HG03103 (cell line): Measurements from ENCODE around the gene NCS1.

Source experiments
- ATAC-seq: cut with Tn5 transposase; IDR thresholded peaks from one replicate; pipeline ENCODE4 v1.9.1; 2021; ENCODE audit warnings: low read depth; ENCODE audit not compliant: unreplicated experiment

NCS1 gene

DNA sequence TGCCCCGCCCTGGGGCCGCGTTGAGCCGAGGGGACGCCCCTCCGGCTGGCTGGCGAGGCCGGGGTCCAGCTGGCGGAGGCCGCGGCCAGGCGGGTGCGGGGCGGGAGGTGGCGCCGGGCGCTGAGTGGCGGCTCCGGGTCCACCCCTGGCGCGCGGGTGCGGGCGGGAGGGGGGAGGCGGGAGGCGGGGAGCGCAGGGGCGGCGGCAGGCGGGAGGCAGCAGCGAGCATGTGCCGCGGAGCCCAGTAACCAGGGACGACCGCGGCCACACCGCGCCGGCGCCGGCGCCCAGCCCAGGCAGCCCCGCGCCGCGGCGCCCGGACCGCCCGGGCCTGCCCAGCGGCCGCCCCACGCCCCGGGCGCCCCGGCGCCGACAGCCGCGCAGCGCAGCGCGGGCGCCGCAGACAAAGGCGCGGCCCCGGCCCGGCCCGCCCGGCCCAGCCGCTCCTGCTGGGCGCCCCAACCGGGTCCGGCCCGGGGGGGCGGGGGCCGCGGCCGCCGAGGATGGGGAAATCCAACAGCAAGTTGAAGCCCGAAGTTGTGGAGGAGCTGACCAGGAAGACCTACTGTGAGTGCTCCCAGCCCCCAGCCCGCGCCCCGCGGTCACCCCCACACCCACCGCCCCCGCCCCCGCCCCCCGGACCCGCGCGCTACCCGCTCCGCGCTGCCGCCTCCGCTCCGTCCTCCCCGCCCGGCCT, at the start of gene NCS1:
Gene NCS1, plus strand, starts transcription at position 244 of the 697 bp plus-strand sequence. Its CDS starts 260 bp downstream, at position 504.
- ATAC-seq = no peak

DNA sequence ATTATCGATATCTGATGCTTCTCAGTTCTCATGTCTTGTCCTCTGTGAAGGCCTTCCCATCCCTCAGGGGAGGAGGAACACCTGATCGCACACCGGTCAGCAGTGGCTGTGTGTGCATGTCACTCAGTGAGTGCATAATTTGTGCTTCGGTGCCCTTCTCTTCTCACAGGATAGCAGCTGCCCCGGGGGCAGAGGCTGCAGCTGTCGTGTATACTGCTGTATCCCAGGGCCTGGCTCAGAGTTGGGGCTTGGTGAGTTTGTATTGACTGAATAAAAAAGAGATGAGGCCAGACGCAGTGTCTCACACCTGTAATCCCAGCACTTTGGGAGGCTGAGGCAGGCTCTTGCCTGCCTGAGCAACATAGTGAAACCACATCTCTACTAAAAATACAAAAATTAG, 49.7 kb upstream of the NCS1 start:
- no peak for ATAC-seq

DNA sequence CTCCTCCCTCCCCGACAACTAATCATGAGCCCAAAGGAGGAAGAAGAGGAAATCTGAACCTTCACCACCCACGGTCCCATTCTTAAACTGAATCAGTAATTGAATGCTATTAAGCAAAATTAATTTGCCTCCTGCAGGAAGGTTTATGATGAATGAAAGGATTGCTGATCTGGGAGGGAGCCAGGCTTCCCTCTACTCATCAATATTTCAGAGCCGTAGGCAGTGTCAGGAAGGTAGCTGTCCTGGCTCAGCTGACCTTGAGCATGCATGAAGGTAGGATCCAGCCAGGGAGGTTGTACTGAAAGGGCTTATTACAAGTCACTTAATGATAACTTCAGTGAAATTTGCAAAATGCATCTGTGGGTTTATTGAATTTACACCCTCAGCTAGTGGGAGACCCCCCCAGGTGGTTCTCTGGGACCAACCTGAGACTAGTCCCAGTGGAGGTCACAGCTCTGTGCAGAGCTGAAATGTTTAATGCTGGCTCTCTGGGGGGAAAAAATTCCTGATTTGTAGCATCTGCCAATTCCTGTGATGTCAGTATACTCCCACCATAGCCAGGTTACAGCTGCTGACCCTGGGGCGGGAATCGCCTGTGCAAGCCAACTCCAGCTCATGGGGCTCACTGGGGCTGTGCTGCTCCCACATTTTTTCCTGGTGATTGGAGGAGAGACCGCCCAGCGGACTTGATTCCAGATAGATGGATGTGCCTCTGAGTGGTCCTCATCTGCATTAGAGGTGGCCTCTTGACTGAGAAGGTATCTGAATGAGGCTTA, 47.9 kb upstream of the NCS1 start:
- ATAC-seq = no peak

DNA sequence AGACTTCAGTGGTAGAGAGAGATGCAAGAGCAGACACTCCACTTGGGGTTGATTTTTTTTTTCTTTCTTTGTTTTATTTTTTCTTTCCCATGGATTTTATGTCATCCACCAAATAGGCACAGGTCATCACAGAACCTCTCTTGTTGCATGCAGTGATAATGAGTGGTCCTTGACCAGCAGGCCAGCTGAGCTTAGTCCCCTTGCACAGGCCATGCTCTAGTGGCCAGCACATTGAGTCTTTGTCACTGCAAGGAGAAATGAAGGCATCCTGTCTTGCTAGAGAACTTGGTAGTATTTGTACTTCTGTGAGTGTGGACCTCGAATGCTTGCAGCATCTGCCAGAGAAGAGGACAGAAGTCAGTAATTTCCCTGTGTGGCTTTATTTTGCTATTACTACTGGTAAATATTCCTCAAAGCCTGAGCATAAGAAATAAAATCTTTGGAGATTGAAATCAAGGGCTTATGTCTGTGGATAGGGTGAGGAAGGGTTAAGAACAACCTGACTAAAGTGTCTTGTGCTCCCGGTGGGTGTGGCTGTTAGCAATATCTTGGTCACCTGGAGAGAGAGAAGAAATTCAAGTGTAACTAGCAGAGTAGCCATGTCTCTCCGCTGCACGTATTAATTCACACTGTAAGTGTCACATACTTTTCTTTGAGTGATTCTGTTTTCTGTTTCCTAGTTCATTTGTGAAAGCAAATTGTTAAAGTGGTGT, 45.3 kb upstream of the NCS1 start:
- ATAC-seq = no peak

DNA sequence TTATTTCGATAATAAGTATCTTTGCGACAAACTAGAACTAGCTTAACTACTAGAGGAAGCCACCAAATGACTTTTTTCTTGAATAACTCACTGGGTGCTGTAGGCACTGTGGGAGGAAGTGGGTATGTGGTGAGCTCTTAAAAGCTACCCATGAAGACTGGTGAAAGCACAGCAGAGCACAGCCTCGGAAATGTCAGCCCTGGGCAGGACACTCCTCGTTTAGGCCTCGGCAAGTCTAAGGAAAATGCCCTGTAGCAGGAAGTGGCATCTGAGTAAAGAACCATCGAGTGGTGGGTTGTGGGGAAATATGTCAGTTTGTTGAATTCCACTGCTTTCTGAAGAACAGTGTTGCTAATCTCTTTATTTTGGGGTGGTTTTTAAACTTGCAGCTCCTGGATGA, 44.0 kb upstream of the NCS1 start:
- ATAC-seq = peak; percentile 31

DNA sequence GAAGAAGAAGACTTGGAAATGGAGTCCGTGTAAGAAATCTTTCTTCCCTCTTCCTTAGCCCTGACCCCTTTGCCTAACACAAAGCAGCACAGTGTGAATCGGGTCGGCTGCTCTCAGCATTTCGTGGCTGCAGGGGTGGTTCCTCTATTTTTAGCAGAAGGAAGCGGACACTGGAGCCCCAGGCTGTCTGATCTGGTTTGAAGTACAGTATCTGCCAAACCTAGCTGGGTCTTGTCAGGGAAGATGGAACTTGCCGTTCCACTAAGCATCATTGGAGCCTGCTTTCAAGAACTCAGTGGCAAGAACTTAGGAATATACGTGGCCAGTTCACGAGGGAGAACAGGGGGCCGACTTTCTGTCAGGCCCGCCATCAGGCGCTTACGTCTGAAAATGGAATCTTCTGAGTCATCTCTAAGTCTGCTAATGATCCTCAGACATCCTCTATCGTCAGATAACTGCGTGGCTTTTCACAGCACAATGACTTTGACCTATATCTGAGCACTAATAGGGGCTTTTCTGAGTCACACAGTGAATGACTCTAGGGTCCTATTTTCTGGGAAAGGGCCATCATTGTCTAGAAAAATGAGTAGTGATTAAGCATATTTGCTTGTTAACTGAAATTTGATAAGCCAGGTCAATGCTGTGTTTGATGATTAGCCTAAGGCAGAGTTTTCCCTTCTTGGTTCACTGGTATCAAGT, 43.3 kb upstream of the NCS1 start:
- peak; percentile 61 for ATAC-seq

DNA sequence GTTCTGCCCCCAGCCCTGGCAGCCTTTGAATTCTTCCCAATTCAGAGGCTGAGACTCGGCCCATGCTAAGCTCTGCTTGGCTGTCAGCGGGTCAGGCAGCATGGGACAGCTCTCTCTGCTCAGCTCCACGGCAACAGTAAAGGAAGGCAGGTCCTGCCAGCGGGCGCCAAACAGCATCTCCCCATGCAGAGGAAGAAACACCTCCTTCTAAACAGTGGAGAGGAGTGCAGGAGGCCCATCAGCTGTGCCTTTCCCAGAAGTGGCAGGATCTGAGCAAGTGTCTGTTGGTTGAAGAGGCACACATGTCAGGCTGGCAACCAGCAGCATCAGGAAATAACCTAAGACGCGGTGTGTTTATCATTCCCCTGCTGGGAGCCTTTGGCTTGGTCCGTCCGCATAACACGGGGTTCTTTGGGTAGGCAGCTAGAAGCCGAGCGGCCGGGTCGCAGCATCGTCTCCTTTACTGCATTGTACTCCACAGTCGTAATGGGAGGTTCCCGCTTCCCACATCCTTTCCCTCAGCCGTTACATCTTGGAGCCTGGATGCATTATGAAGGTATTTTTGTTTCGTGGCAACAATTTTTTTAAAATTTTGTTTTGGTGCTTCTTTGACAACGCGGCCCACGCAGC, 42.7 kb upstream of the NCS1 start:
- no peak for ATAC-seq

DNA sequence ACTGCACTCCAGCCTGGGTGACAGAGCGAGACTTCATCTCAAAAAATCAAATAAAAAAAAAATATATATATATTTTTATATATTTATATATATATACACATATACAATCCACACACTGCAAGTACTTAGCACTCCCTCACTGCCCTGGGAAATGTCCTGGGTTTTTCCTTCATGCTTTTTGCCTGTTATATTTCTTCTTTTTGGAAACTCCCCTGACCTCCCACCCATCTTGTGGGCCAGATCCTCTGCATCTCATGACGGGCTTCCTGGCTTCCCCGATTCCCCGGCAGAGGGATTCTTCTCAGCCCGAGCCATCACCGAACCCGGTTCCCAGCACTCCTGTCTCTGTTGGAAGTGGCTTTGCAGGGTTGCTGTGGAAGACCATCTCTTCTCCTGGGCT, 39.5 kb upstream of the NCS1 start:
- no peak for ATAC-seq

DNA sequence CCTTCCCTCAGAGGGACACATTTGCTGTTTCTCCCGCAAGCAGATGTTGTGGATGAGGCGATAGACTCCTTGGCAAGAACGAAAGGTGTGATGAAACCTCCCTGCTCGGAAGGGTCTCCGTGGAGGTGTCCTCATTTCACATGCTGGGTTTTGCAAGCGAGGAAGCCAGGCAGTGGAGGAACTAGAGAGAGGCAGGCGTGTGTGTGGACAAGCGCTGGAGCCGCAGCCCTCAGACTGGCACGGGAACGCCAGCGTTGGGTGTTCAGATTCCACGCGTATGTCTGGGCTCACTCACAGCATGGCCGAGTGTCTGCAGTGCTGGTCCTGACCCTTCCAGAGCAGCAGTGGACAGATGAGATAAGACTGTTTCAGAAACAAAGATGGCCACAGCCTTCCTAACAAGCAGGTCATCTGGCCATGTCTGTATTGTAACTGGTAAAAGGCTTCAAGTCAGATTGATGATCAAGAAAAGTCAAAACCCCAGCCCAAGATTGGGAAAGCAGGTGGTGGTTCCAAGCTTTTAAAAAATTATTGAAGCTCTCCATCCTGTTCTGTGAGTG, 35.0 kb upstream of the NCS1 start:
- ATAC-seq = no peak

DNA sequence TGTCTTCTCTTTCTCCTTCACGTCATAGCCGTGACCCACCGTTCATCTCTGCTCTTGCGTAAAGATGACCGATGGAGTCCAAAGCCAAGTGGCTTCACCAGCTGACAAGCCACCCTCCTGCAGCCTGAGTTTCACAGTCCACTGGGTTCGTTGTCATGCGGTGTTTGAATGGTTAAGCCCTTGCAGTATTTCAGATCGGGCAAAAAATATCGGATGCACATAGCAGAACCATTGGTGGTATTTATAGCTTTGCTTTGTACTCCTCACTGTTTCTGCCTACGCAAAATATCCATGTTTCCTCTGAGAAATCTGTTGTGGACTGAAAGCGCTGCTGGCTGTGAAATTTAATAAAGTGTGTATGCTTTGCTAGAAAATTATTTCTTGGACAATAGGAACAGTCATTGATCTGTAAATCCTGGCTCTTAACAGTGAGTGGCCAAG, 34.5 kb upstream of the NCS1 start:
- no peak for ATAC-seq

DNA sequence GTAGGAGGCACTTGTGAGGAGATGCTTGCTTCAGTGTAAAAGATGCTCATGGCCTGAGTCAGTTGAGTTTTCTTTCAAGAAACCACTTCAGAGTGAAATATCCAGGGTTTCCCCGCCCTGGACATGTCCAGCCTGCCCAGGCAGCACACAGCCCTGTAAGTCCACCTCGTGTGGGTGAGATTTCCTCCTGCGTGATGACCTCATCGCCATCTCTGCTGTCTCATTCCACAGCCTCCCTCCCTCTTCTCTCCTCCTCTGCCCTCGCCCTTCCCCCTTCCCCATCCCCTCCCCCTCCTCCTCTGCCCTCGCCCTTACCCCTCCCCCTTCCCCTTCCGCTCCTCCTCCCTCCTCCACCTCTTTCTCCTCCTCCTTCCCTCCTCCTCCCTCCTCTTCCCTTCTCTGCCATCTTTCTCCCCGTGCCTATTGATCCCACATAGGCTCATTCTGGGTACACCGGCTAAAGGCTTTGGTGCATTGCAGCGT, 34.0 kb upstream of the NCS1 start:
- ATAC-seq = no peak

DNA sequence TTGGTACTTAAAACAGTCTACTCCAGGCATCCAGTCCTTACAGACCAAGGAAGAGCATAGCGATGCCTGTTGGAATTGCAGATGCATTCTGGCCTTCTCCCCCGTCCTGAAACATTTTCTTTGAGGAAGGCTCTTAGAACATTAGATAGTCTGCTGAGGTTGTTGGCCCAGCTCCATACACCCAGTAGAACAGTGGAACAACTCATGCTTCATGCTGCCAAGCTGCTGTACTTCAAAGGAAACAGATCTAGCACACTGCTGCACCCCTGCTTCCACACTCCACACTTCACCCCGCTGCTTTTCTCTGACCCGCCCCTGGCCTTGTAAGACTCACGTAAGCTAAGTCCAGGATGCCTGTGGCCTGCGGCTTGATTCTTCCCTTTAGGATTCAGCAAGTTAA, 33.4 kb upstream of the NCS1 start:
- ATAC-seq = no peak

DNA sequence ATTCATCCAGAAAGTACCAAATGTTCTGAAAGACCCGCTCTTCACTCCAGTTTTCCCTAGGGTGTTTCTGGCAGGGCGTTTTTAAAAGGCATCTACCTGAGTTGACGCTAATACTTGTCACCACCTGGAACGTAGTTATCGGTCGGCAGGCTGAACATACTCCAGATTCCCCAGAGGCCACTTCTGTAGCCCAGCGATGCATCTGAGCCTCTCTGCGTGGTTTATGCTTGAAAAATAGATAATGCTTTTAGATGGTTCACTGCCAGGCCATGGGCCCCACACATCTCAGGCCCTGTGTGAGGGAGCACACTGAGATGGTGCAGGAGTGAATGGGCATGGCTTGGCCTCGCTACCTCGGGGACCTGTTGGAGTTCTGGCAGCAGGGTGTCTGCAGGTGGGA, 33.0 kb upstream of the NCS1 start:
- no peak for ATAC-seq

DNA sequence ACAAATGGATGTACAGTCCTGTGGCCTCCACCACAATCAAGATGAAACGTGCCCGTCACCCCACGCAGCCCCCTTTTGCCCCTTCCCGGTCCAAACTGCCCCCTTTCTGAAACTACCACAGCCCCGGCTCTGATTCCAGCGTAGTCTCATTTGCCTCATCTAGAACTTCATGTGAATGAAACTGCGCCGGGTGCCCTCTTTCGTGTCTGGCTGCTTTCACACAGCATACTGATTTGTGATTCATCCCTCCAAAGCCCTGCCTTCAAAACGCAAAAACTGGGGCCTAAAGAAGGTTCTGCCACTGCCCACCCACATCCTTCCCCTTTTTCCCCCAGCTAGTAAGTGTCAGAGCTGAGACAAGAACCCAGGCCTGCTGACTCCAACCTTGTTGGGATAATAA, 31.5 kb upstream of the NCS1 start:
- no peak for ATAC-seq

DNA sequence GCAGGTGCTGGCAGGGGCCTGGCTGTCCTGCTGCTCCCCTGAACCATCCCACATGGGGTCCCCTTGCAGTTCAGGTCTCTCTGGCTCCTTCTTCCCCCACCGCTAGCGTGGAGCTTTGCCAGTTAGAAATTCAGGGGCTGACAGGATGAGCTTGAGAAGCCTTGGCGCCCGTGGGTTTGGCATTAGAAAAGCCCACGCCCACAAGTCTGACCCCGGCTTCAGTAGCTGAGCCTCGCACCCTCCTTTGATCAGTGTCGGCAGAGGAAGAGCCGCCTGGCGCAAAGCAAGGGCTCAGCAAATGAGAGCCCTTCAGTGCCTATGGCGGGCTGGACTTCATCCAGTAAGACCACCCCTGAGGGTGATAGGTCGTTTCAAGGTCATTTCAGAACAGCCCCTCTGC, 30.1 kb upstream of the NCS1 start:
- no peak for ATAC-seq

DNA sequence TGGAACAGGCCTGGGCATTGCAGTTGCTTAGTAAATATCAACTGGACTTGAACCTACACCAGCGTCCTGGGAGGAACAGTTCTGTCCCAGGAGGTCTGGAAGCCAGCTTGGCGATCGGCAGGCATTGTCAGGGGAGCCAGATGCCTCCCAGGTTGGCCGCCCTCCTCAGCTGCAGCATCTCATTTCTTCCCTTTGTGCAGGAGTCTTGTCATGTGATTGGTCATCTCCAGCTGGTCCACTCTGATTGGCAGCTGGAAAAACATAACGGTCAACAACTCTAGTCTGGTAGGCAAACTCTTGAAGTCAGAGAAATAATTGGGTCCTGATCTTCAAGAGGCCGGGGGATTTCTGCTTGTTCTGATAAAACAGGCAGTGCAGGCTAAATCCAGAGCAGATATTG, 29.6 kb upstream of the NCS1 start:
- no peak for ATAC-seq

DNA sequence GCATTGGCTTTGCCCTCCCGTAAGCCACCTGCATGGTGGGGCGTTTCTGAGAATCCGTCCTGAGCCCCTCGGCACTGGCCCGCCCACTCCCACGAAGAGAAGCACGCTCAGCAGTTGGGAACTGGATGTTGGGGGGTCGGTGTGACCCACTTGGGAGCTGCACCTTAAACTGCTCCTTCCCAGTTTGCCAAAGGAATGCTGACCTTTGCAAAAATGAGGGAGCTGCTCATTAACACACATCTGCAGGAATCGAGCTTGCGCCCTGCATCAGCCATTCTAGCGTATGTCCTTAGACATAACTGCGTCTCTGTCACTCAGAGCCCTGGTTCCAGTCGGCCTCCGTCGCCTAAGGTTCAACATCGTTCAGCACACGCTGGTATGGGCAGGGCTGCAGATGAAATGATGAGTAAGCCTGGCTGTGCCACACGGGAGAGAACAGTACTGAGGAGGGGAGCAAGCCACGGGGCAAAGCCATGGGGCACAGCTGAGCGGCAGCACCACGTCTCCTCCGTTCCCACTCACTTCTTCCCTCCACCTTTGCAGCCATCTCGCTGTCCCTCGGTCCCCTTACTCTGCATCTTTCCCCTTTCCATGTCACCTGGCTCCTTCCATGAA, 28.8 kb upstream of the NCS1 start:
- no peak for ATAC-seq

DNA sequence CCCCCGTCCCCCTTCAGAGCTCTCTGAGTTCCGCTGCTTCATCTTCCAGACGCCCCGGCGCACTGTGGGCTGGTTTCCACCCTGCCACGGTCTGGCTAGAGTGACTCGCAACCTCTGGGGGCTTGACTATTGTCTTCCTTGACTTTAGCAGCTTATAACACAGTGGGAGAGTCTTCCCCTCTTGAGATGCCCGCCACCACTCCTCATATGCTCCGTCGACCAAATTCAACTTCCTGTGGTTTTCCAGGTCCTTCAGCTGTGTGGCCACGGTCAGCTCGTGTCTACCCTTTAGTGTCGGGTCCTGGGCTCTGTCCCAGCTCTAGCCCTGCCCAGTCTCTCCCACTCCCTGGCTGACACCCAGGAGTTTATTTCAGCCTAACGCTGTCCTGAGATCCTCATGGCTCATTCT, 28.2 kb upstream of the NCS1 start:
- ATAC-seq = no peak

DNA sequence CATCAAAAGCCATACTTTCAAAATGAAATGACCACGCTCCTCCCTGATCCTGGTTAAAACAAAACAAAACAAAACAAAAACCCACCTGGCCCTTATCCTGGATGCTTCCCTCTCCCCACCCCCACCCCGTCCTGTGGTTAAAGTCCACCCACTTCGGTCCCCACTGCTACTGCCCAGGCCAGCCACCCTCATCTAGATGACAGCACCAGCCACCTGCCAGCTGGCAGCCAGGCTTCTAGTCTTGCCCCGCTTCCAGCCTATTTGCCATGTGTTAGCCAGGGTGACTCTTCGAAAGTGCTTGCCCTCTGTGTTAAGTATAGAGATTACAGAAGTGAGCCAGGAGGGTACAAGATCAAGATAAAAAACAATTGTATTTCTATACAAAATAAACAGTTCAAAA, 27.5 kb upstream of the NCS1 start:
- ATAC-seq = no peak

DNA sequence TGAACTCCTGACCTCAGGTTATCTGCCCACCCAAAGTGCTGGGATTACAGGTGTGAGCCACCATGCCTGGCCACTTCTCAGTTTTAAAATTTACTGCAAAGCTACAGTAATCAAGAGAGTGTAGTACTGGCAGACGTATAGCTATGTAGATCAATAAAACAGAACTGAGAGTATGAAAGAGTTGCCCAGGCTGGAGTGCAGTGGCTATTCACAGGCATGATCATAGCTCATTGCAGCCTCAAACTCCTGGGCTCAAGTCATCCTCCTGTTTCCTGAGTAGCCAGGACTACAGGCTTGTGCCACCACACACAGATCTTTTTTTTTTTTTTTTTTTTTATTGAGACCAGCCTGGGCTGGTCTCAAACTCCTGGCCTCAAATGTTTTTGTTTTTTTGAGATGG, 26.5 kb upstream of the NCS1 start:
- no peak for ATAC-seq
